Measurements from ENCODE around the gene DEK.
"Not testable (repeated sequence)": the region's sequence is repeated elsewhere in the genome, so short reads cannot be mapped to it uniquely, and the experiment has no call there.

DEK gene

DNA sequence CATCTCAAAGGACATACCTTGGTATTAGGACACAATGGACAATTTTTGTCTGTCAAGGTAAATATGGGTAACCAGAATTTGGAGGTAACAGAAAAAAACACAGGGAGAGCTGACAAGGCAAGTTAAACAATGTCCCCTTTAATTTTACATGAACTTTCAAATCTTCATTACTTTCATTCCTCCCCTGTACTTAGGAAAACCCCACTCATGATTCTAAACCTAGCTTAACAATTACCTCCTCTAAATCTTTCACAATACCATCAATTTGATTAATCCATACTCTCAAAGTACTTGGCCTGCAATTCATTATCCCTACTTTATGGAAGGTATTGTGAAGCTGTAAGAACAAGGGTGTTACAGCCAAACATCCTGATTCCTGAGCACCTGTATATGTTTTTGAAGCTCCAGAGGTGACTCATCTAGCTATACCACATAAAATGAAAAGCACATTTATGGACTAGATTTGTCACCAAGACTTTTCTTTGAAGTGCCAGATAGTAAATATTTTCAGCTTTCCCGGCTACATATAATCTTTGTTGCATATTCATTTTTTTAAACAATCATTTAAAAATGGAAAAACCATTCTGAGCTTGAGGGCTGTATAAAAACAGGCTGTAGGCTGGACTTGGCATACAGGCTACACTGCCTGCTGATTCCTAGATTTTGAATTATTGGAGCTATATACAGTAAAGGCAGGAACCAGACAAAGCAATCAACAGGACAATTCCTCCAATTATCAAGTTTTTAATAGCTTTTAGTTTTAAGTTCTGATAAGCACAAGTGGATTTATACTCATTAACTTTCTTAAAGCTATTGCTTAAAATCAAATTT lies 22.9 kb downstream of the DEK start:
- no peak overlapping the region for H3K4me3 ChIP-seq (ENCODE audit: low read depth, low read length)

DNA sequence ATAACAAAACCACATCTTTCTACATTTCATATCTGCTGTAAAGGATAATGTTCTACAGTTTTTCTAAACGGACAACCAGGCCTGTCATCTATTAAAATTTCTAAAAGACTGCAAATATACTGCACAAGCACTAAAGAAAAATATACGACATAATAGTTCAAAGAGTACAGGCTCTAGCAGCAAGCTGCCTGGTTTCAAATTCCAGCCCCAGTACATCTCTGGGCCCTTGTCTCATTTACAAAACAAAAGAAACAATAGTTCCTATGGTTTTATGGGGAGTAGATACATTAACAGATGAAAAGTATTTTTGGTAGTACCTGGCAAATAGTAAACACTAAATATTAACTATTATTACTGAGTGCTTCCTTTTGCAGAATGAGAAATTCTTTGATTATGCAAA lies 24.1 kb downstream of the DEK start:
- no peak overlapping the region for H3K4me3 ChIP-seq (ENCODE audit: low read depth, low read length)

DNA sequence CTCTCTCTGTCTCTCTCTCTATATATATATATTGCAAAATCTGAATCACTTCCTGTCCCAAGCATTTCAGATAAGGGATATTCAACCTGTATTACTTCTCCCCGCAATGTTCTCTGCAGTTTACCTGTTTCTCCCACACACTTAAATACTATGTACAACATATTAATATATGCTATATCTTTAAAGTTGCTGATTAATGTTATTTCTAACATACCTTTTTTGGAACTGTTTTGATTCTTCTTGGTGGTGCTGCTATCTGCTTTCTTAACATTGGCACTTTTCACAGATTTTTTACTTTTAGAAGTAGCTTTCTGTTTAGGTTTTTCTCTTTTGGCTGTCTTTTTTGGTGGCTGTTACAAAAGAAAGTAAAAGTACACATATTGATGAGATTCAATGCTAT lies 27.2 kb downstream of the DEK start:
- no peak overlapping the region for H3K4me3 ChIP-seq (ENCODE audit: low read depth, low read length)

DNA sequence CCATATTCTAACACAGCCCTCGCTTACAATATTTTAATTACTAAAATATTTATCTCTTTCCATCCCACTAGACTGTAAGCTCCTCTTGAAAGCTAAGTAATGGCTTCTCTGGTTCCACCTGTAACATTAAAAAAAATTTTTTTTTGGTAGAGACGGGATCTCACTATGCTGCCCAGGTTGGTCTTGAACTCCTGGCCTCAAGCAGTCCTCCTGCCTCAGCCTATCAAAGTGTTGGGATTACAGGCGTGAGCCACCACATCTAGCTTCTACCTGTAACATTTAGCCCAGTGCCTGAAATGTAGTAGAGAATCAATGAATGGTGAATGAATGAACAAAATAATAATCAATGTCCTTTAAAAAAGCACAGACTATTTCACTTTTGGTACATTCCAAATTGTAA lies 28.8 kb downstream of the DEK start:
- H3K4me3 ChIP-seq (ENCODE audit: low read depth, low read length): no peak overlapping the region

DNA sequence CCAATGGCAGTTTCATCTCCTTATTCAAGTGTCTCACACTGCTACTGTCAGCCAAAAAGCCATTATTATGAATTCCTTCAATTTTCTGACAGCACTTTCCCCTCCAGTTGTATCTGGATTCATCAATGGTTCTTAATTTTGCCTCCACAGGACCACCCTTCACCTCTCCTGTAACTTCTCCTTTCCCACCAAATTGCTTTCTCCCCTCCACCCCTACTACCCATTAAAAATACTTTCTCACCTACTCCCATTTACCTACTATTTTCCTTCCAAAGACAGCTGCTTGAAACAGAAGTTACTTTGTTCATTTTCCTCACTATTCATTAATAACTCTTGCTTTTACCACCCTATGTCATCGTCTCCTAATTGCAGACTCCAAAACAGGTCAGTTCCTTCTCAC lies 29.8 kb downstream of the DEK start:
- H3K4me3 ChIP-seq (ENCODE audit: low read depth, low read length): no peak overlapping the region

DNA sequence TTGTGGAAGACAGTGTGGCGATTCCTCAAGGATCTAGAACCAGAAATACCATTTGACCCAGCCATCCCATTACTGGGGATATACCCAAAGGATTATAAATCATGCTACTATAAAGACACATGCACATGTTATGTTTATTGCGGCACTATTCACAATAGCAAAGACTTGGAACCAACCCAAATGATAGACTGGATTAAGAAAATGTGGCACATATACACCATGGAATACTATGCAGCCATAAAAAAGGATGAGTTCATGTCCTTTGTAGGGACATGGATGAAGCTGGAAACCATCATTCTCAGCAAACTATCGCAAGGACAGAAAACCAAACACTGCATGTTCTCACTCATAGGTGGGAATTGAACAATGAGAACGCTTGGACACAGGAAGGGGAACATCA lies 30.6 kb downstream of the DEK start:
- H3K4me3 ChIP-seq (ENCODE audit: low read depth, low read length): not testable (repeated sequence)

DNA sequence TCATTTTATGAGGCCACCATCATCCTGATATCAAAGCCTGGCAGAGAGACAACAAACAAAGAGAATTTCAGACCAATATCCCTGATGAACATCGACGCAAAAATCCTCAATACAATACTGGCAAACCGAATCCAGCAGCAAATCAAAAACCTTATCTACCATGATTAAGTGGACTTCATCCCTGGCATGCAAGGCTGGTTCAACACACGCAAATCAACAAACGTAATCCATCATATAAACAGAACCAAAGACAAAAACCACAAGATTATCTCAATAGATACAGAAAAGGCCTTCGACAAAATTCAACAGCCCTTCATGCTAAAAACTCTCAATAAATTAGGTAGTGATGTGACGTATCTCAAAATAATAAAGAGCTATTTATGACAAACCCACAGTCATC lies 32.5 kb downstream of the DEK start:
- not testable (repeated sequence) for H3K4me3 ChIP-seq (ENCODE audit: low read depth, low read length)

DNA sequence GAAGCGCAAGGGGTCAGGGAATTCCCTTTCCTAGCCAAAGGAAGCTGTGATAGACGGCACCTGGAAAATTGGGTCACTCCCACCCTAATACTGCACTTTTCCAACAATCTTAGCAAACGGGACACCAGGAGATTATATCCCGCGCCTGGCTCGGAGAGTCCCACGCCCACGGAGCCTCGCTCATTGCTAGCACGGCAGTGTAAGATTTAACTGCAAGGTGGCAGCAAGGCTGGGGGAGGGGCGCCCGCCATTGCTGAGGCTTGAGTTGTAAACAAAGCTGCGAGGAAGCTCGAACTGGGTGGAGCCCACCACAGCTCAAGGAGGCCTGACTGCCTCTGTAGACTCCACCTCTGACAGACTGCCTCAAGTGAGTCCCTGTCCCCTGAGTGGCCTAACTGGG lies 35.7 kb downstream of the DEK start:
- not testable (repeated sequence) for H3K4me3 ChIP-seq (ENCODE audit: low read depth, low read length)

DNA sequence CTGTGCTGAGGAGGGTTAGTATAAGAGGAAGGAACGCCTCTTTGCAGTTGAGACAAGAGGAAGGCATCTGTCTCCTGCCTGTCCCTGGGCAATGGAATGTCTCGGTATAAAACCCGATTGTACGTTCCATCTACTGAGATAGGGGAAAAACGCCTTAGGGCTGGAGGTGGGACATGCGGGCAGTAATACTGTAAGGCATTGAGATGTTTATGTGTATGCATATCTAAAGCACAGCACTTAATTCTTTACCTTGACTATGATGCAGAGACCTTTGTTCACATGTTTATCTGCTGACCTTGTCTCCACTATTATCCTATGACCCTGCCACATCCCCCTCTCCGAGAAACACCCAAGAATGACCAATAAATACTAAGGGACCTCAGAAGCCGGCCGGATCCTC lies 37.2 kb downstream of the DEK start:
- not testable (repeated sequence) for H3K4me3 ChIP-seq (ENCODE audit: low read depth, low read length)

DNA sequence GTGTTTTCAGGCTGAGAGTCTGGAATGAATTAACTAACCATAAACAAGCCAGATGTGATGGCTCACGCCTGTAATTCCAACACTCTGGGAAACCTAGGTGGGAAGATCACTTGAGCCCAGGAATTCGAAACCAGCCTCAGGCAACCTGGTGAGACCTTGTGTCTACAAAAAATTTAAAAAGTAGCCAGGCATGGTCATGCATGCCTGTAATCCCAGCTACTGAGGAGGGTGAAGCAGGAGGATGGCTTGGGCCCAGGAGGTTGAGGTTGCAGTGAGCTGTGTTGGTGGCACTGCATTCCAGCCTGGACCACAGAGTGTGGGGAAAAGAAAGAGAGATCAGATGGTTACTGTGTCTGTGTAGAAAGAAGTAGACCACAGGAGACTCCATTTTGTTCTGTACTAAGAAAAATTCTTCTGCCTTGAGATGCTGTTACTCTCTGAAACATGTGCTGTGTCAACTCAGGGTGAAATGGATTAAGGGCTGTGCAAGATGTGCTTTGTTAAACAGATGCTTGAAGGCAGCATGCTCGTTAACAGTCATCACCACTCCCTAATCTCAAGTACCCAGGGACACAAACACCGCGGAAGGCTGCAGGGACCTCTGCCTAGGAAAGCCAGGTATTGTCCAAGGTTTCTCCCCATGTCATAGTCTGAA lies 37.8 kb downstream of the DEK start:
- H3K4me3 ChIP-seq (ENCODE audit: low read depth, low read length): not testable (repeated sequence)

GRCh38 chr6:18221288-18221615 lies 43.1 kb downstream of the DEK start:
- no peak overlapping the region for H3K4me3 ChIP-seq (ENCODE audit: low read depth, low read length)

DNA sequence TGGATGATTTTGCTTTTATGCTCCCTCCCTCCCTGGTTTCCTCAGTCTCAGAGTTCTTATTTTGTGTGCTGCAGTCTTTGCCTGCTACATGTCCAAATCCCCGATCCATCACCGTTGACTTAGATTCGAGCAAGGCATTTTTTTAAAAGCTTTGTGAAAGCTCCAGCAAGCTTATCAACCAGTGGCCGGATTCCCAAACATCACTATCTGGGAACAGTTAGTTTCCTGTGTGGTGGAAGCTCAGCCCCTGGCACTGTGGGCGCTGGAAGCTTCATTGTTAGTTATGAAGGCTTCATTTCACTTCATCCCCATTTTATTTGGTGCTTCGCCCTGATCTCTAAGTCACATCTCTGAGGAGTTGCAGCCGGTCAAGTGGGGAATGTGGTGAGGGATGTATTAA lies 44.7 kb downstream of the DEK start:
- H3K4me3 ChIP-seq (ENCODE audit: low read depth, low read length): no peak overlapping the region

- H3K4me3 ChIP-seq (ENCODE audit: low read depth, low read length): no peak overlapping the region
These were observed 46.1 kb downstream of the DEK start for GRCh38 chr6:18218233-18218632.

DNA sequence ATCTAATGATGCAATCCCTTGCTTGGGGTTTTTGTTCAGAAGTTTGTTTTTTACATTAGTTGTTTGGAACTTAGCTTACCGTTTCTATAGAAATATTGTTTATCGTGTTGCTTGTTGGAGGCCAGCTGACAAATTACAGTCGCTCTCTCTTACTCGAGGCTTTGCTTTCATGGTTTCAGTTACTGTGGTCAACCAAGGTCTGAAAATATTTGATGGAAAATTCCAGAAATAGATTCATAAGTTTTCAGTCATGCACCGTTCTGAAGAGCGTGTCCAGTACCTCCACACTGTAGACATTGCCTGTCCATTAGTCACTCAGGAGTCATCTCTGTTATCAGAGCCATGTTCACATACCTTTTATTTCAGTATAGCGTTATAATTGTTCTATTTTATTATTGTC lies 47.9 kb downstream of the DEK start:
- no peak overlapping the region for H3K4me3 ChIP-seq (ENCODE audit: low read depth, low read length)

- no peak overlapping the region for H3K4me3 ChIP-seq (ENCODE audit: low read depth, low read length)
These were observed 48.9 kb downstream of the DEK start for GRCh38 chr6:18215436-18215835.

DNA sequence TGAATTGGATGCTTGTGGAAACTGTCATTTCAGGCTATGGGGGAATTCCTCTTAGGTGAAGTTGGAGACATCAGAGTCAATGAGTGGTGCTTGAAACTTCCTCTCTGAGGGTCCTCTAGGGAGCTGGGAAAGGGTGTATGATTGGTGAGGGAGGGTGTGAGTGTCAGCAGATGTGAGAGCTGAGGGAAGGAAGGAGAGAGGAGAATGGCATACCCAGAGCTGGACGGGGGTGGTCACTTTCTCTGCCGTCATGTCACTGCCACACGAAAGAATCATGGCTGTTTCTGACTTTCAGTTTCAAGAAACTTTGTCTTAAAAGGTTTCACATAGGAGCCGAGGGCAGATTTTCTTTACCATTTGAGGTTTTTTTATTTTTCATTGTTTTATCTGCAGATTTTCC lies 50.3 kb downstream of the DEK start:
- H3K4me3 ChIP-seq (ENCODE audit: low read depth, low read length): no peak overlapping the region

DNA sequence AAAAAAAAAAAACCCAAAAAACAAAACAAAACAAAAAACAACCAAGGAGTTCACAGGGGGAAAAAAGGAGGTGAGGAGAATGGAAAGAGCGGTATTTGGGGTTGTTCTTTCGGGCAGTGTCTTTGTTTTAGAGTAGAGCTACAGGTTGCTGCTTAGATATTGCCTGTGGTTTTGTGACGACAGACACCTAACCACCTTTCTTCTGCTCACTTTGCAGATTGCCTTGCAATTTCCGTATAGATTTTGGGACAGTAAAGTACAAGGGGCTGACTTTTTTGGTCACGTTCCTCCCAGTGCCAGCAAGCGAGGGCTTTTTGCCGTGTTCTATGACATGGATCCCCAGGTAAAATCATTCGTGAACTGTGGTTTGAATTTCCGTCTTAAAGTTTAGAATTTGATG lies 50.9 kb downstream of the DEK start:
- H3K4me3 ChIP-seq (ENCODE audit: low read depth, low read length): no peak overlapping the region

- no peak overlapping the region for H3K4me3 ChIP-seq (ENCODE audit: low read depth, low read length)
These were observed 52.1 kb downstream of the DEK start for GRCh38 chr6:18212231-18212630.

GRCh38 chr6:18211338-18211737 lies 53.0 kb downstream of the DEK start:
- no peak overlapping the region for H3K4me3 ChIP-seq (ENCODE audit: low read depth, low read length)

- no peak overlapping the region for H3K4me3 ChIP-seq (ENCODE audit: low read depth, low read length)
These were observed 53.6 kb downstream of the DEK start for GRCh38 chr6:18210707-18211106.

DNA sequence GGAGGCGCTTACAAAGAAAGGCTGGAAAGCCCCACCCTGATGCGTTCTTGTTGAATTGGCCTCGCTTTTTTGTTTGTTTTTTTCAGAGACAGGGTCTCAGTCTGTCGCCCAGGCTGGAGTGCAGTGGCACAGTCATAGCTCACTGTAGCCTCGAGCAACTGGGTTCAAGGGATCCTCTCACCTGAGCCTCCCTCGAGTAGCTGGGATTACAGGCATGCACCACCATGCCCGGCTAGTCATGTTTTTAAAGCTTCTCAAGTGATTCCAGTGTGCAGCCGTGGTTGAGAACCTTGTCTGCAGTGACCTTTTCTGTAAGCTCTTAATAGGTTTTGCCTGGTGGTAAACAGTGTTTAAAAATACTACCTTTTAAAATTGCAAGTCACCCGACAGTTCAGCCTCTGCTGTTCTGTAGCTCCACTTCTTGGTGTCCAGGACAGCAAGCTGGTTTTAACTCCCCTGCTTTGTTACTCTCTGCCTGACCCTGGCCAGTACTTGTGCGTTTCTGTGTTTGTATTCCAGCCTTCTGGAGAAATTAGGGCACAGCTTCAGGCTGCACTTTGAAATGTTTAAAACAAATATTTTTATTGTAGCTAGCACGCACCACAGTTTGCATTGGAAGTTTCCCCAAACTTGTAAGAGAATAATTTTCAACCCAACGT lies 54.7 kb downstream of the DEK start:
- H3K4me3 ChIP-seq (ENCODE audit: low read depth, low read length): no peak overlapping the region

DNA sequence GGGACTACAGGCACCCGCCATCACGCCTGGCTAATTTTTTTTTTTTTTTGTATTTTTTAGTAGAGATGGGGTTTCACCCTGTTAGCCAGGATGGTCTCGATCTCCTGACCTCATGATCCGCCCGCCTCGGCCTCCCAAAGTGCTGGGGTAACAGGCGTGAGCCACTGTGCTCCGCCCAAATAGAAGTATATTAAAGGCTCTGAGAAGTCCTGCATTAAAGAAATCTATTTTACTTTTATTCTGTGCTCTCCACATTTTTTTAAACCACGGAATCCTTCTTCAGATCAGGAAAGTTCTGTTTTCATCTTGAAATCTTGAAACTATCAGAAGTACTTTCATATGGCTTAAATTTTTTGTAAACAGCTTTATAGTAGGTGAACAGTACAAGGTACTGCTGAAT lies 55.6 kb downstream of the DEK start:
- H3K4me3 ChIP-seq (ENCODE audit: low read depth, low read length): not testable (repeated sequence)
